GM10847 (cell line): ENCODE measurements around the gene ASXL3.

ENCODE experiments used
- POLR2A ChIP-seq: IDR thresholded peaks from 2 replicates; pipeline ENCODE4 v1.6.1; 2011; ENCODE audit not compliant: insufficient read length; ENCODE audit errors: extremely low read depth

The ASXL3 gene

DNA sequence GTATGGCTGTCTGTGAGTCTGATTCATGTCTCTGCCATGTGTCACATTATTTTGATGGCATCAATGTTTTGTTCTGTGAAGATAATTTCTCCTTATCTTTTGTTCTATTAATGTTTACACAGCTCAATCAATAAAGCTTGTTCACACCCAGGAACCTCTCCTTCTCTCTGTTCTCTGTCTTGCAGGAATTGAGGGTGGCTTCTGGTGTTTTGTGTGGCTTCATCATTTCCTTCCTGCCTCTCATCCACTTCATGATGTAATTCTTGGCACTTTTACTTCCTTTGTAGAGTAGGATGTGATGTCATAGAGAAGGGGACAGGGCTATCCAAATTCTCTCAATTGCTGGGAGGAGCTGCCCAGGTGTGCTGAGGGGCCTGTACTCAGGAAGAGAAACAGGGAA, 27.2 kb downstream of the ASXL3 start:
- TF ChIP-seq POLR2A: no peak

DNA sequence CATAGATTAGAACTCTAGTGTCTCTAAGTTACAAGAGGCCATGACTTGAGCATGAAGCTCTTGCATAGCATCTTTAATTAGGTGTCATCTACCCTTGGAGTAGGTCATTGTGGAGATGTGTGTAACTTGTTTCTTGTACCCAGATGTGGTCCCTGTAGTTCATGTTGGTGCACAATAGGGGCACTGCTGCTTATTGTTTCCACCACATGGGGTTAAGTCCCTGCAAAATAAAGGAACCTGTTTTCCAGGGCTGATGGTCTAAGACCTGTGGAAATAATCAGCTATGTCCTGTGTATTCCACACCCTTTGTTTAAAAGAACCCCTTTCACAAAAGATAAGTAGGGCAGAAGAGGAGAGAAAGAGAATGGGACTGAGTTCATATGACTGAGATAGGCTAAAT, 28.6 kb downstream of the ASXL3 start:
- TF ChIP-seq POLR2A: no peak

DNA sequence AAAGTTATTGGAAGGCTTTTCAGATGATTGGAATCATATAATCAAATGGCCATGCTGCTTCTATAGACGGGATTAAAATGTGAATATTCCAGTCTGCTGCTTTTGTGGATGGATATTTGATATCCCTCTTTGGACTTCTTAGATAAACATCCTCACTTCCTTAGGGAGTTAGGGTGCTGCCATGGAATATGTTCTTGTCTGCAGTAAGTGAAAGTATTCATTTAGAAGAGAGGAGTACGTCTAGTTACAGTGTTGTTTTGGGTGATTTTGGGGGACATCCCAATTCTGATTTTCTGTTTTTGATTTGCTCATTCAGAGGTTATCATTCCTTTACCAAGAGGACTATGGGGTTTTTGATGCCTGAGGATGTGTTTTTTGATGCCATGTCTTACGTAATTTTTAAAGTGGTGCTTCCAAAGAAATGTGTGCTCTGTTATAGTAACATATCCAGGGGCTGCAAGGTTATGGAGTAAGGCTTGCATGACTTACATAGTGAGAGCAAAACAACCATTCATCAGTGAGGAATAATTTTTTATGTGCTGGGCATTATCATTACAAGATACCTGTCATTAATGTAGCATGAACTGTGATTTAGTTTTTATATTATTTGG, 33.6 kb downstream of the ASXL3 start:
- TF ChIP-seq POLR2A: no peak

DNA sequence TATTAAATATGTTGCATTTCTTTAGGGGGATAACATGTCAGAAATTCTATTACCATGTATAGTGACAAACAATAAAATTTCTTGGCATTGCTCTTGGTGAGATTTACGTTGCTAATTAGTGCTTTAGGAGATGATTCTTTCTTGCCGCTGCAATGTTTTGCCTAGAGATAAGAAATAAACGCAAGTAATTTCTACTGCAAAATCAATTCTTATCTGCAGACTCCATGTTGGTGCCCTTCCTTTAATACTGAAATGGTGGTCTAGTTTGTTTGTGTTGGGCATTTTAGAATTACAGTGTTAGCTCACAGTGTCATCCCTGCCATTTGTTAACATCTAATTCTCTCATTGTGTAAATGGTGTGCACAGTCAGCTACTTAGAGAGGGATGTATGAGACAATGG, 34.6 kb downstream of the ASXL3 start:
- TF ChIP-seq POLR2A: no peak

DNA sequence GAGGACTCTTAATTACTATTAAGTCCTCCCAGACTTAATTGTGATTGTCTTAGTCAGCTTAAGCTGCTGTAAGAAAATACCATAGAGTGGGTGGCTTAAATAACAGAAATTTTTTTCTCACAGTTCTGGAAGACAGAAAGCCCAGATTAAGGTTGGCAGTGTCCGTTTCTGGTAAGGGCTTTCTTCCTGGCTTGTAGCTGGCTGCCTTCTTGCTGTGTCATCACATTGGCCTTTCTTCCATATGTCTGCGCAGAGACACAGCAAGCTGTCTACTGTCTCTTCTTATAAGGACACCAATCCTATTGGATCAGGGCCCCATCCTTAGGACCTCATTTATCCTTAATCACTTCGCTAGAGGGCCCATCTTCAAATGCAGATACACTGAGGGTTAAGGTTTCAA, 38.5 kb downstream of the ASXL3 start:
- TF ChIP-seq POLR2A: no peak

DNA sequence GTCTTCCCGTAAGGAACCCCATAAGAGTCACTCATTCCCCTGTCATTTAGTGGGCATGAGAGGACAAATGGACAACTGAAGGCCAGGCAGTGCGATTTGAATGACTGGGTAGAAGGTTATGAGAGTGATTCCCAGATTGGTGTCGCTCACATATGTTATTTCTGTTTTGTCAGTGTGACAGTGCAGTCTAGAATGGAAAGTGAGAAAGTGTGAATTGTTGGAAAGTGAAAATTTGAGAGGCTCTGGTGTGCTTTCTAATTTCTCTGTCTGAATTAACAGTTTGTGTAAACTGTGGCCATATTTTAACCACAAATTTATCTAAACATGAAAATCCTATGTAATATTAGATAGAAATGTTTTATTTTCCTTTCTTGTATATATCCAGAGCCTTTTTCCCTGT, 49.1 kb downstream of the ASXL3 start:
- no peak for TF ChIP-seq POLR2A

DNA sequence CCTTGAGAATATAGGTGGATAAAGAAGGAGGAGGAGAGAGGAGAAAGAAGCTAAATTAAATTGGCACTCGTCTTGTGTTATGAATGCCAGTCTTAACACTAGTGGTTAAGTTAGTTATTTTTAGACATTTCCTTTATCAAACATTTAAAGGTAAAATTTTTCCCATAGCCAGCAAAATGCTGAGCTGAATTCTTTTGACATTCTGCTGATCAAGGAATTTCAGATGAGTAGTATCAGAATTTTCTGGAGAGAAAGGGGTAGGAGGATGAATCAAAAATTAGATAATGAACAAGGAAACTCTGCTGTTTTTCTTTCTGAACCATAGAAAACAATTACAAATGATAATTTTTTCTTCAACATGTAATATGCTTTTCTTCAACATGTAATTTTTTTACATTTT, 52.5 kb downstream of the ASXL3 start:
- TF ChIP-seq POLR2A: no peak

DNA sequence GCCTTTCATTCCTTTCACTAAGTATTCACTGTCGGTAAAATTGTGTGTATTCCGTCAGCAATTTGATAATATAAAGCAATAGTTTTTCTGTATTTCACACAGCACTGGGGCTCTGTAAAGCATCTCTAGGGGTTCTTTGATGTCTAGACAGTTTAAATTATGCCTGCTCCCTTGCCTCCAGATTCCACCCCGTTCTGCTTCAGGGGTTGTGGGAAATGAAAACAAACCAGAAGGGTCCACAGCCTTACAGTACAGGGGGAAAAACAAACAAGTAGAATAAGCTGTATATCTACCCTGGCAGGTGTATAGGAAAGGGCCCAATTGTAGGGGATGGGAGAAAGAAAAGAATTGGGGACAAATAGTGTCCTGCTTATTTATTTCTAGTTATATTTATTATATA, 63.1 kb downstream of the ASXL3 start:
- TF ChIP-seq POLR2A: no peak

DNA sequence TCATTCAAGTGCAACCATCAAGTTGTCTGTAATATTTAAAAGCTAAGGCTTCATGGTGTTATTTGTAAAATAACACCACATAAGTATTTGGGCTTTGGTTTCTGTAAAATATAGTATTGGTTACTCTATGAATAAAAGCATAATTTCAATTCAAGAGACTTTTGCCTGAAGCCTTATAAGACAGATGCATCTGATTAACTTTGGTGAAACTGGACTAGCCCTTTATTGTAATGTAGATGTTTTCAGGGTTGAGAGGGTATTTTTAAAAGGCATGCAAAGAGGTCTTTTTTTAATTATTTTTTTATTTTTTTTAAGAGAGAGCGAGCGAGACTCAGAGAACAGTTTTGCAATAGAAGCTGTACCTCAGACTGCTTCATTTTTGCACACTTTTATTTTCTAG, 66.5 kb downstream of the ASXL3 start:
- TF ChIP-seq POLR2A: no peak

DNA sequence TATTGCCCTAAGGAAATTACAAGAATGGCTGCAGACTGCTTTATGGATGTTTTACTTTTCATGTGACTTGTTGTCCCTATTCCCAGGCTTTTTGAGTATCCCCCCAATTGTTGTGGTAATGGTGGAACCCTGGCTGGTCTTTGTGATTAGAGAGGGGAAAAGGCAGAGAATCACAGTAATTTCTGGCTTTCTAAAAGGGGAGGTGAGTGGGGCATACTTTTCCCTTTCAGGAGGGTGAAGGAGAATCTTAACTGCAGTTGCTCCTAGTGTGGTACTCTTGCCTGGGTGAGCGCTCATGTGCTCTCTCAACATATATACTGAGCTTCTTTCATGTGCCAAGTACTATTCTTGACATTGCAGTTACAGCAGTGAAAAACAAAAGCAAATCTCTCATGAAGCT, 69.3 kb downstream of the ASXL3 start:
- no peak for TF ChIP-seq POLR2A

DNA sequence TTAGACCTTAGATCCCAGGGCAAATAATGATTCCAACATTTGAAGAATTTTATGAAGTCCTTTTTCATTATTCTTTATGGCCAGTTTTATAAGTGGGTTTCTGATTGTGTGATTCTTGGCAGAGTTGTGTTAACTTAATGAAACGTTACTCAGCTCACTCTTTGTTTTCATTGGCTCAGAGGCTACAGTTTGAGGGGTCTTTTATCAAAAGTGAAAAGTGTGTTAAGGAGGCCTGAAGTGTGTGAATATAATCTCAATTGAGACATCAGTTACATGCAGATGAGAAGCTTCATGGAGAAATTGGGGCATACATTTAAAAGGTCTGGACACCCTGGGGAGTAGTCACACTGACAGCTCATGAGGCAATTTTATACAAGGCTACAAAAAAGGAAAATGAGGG, 74.6 kb downstream of the ASXL3 start:
- TF ChIP-seq POLR2A: no peak

DNA sequence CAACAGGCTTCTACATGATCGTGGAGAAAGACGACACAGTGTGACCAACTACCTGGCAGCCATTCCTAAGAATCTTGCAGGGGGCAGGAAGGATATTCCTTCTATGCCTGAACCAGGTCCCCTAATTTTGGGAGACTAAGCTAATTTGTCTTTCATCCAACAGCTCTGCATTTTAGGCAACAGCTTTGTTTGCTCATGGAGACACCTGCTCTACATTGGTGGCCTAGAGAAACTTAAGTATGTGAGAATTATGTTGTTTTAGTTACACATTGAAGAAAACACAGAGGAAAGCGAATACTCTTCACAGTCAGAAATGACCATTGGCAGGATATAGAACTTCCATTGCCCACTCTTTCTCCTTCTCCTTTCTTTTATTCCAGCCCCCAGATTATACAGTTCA, 75.2 kb downstream of the ASXL3 start:
- TF ChIP-seq POLR2A: no peak

DNA sequence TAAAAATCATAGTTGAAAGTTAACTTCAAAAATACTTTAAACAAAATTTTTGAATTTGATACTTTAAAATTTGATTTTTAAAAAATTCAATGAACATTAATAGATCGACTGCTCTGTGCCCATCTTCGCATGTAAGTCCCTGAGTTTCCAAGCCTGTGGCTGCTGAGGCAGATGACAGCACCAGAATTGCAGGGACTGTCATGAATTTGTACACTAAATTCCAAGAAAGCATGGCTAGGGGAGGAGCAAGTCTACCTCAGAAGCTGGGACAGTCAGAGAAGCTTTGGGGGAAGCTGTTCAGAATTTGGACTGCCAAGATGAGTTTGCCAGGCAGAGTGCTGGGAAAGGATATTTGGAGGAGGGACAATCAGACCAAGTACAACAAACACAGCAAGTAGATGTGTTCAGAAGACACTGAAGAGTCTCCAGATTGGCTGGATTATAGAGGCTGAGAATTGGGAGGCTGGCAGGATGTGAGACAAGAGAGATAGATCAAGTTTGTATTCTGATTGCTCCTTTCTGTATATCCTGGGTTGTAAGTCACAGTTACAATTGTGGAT, 79.0 kb downstream of the ASXL3 start:
- TF ChIP-seq POLR2A: no peak

DNA sequence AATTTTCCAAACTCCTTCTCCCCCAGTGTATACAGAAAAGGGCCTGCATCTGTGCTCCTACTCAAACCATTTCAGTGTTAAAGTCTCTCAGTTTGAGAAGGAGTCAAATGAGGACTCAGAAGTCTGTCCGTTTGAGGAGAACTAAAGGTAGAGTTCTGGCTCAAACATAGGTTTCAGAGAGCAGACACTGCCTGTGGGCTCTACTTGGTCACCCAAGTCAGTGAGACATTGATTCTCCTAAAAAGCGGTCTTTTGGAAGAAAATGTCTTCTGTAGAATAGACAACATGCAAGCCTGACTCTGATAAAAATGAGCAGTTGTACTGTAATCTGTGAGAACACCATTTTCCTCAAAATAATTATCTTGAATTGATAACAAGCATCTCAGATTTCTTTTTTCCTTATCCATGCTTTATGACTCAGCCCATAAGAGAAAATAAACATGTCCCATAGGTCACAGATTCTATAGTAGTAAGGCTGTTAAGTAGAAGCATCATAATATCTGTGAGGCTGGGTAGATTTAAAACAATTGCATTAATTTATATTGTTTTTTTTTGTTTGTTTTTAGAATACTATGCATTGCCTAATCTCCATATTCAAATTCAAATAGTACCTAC, 82.8 kb downstream of the ASXL3 start:
- TF ChIP-seq POLR2A: no peak

DNA sequence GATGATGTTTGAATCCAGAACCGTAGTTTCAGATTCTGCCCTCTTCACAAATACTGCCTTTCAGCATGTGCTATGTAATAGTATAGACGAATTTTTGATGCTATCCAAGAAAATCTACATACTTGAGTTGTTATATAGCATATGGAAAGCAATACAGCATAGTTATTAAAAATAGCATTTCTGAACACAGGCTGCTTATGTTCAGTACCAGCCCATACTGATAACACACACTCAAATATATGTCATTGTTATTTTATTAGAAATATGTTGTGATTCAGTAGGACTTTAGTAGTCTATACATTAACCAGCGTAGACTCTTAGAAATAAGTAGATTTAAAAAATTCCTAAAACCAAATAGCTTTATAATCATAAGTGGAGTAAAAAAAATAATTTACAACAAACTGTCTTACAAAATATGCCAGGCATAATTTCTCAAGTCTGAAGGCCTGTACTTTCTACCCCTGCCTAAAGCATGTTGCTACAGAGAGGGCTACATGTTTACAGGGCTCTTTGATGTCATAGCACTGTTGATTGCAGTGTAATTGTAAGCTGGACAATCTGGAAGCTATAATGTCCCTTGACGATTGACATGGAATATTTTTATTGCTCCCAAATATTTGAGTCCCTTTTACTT, 86.3 kb downstream of the ASXL3 start:
- TF ChIP-seq POLR2A: no peak

DNA sequence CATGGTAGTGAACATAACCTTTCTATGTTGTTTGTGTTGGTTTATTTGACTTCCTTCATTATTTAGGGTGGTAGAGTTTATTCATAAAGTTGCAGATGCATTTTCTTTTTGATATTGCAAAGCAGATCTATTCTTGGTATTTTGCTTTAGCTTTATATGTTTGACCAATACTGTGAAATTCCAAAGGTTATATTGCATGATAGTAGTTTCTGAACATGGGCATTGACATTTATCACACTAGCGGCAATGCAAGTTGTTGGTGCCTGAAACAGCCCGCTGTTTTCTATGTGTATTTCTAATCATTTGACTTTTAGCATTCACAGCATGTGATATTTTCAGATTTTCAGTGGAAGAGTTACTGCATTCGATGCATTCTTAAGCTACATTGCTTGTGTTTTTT, 87.2 kb downstream of the ASXL3 start:
- TF ChIP-seq POLR2A: no peak
